IPS-15b (cell line): Measurements from ENCODE around the gene RBM25.
"Not testable (repeated sequence)": the region's sequence is repeated elsewhere in the genome, so short reads cannot be mapped to it uniquely, and the experiment has no call there.

ENCODE experiments used
- H3K27me3 ChIP-seq: one replicate; pipeline ENCODE4 v1.6.1; 2013; ENCODE audit warnings: low read length; ENCODE audit not compliant: control insufficient read depth, insufficient read depth
- H3K36me3 ChIP-seq: one replicate; pipeline ENCODE4 v1.6.1; 2013; ENCODE audit warnings: low read length; ENCODE audit not compliant: control insufficient read depth, insufficient read depth
- H3K4me1 ChIP-seq: one replicate; pipeline ENCODE4 v1.6.1; 2013; ENCODE audit warnings: mild to moderate bottlenecking, low read length; ENCODE audit not compliant: control insufficient read depth, insufficient read depth
- H3K4me3 ChIP-seq: one replicate; pipeline ENCODE4 v1.5.1; 2013; ENCODE audit warnings: low read depth, low read length
- H3K9ac ChIP-seq: one replicate; pipeline ENCODE4 v1.6.1; 2013; ENCODE audit warnings: low read depth, mild to moderate bottlenecking, low read length
- H3K9me3 ChIP-seq: one replicate; pipeline ENCODE4 v1.6.1; 2013; ENCODE audit warnings: mild to moderate bottlenecking, low read length; ENCODE audit not compliant: control insufficient read depth, insufficient read depth

Gene RBM25

DNA sequence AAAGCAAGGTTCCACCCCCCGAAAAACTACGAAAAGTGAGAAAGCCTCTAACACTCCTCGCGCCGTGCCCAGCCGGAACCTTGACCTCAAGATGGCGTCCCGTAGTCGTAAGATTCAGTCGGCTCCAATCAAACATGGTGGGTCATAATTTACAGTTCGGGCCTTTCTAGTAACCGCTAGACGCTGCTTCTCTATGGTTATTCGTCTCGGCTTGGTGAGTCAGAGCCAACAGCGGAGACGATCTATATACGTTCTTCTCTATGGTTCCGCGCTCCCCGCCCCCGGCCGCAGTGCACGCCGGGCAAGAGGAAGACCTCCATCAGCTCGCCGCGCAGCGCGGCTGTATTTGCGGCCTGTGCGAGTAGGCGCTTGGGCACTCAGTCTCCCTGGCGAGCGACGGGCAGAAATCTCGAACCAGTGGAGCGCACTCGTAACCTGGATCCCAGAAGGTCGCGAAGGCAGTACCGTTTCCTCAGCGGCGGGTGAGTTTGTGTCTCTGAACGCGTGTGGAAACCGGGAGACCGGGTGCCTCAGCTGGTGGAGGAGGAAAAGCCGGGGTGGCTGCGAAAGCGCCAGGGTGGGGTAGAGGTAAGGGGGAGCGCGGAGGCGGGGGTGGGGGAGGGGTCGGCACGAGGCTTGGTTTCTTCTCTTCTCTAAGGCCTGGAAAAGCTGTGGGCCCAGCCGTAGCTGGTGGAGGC, at the start of gene RBM25:
Gene RBM25 (plus strand): TSS at position 311 of the 698 bp plus-strand sequence. CDS start 13,108 bp downstream, outside the sequence.
- Histone ChIP-seq H3K9me3 (no peaks in the 10 kb centered on the region), H3K36me3 (peaks cover 3% of the 10 kb centered on the region), H3K9ac (peak within 1 kb of the TSS; percentile 98), H3K27me3 (no peaks in the 10 kb centered on the region), H3K4me3 (peak within 1 kb of the TSS; percentile 99), H3K4me1 (no peaks in the 10 kb centered on the region)

DNA sequence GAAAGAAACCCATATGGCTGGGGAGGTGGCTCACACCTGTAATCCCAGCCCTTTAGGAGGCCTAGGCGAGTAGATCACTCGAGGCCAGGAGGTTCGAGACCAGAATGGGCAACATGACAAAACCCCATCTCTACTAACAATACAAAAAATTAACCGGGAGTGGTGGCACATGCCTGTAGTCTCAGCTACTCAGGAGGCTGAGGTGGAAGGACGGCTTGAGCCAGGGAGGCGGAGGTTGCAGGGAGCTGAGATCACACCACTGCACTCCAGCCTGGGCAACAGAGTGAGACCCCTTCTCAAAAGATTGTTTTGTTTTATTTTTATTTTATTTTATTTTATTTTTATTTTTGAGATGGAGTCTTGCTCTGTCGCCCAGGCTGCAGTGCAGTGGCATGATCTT, 47.1 kb upstream of the RBM25 start:
- not testable (repeated sequence) for H3K9ac ChIP-seq, H3K36me3 ChIP-seq, H3K4me3 ChIP-seq, H3K27me3 ChIP-seq, H3K4me1 ChIP-seq, H3K9me3 ChIP-seq

DNA sequence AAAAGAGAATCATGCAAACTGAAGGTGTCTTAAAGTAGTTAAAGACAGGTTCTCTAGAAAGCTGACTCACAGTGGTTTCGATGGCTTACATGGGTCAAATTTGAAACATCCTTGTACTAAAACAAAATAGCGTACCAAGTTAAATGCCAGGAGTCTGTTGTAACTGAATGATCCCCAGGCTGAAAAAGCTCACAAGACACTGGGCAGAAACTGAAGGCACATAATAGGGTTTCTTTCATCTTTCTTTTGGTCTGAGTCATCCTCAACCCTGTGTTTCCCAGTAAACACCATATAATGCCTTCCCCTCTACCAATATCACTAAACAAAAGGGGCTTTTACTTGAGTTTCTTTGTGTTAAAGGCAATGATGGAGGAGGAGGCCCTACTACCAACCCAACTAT, 44.2 kb upstream of the RBM25 start:
- Histone ChIP-seq H3K27me3 (no peaks in the 10 kb centered on the region), H3K4me3 (no peak overlapping the region), H3K36me3 (peaks cover 2% of the 10 kb centered on the region), H3K4me1 (no peaks in the 10 kb centered on the region), H3K9me3 (no peaks in the 10 kb centered on the region), H3K9ac (no peak overlapping the region)

DNA sequence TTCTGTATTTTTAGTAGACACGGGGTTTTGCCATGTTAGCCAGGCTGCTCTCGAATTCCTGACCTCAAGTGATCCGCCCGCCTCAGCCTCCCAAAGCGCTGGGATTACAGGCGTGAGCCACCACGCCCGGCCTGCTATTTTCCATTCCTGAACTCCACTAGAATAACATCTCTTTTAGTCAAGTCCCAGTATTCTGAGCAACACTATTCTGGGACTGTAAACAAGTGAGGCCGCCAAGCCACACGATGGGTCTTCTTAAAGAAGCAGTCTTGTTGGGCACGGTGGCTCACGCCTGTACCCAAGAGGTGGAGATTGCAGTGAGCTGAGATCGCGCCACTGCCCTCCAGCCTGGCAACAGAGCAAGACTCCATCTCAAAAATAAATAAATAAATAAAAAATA, 42.8 kb upstream of the RBM25 start:
- not testable (repeated sequence) for H3K9me3 ChIP-seq, H3K4me3 ChIP-seq, H3K9ac ChIP-seq, H3K4me1 ChIP-seq, H3K27me3 ChIP-seq, H3K36me3 ChIP-seq

DNA sequence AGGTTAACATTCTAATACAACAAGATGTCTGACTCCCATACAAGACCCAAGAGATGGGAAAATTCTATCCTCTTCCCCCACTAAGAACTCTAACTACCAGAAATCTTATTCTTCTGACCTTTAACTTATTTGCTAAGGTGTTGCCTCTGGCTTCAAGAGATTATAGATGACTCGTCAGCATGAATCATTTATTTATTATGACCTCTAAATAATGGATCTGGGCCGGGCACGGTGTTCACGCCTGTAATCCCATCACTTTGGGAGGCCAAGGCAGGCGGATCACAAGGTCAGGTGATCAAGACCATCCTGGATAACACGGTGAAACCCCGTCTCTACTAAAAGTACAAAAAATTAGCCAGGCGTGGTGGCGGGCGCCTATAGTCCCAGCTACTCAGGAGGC, 42.3 kb upstream of the RBM25 start:
- H3K9me3 ChIP-seq, H3K36me3 ChIP-seq, H3K9ac ChIP-seq, H3K4me1 ChIP-seq, H3K27me3 ChIP-seq, H3K4me3 ChIP-seq: not testable (repeated sequence)

DNA sequence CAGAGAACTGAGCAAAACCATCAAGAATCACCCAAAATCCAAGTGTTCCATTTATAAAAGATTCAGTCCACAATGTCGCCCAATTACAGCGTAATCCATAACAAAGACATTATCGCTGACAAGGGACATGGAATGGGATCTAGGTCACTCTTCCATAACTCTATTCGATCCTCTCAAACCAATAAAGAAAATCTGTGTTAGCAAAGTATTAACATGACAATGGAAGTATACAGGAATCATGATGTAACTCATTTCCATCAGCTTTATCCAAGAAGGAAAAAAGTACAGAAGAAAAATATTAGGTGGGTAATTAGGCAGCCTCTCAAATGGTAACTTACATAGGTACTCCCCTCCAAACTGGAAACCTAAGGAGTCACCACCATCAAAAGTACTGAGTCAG, 36.3 kb upstream of the RBM25 start:
- peaks cover 2% of the 10 kb centered on the region for H3K4me1 ChIP-seq
- H3K27me3 ChIP-seq: no peaks in the 10 kb centered on the region
- H3K9me3 ChIP-seq: no peaks in the 10 kb centered on the region
- H3K9ac ChIP-seq: no peak overlapping the region
- no peak overlapping the region for H3K4me3 ChIP-seq
- peaks cover 7% of the 10 kb centered on the region for H3K36me3 ChIP-seq

DNA sequence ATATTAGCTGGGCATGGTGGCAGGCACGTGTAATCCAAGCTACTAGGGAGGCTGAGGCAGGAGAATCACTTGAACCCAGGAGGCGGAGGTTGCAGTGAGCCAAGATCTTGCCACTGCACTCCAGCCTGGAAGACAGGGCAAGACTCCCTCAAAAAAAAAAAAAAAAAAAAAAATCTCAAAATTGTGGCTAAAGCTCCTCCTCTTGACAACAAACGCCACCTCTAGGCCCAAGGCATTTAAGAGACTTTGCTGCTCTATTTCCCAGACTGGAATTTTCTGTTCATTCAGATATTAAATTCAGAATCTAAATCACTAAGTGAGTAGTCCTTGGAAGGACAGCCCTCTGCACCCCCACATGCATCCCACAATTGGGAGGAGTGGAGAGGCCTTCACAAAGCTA, 32.8 kb upstream of the RBM25 start:
- Histone ChIP-seq H3K9me3 (no peaks in the 10 kb centered on the region), H3K36me3 (peaks cover 7% of the 10 kb centered on the region), H3K9ac (no peak overlapping the region), H3K4me3 (no peak overlapping the region), H3K27me3 (no peaks in the 10 kb centered on the region), H3K4me1 (peaks cover 2% of the 10 kb centered on the region)

DNA sequence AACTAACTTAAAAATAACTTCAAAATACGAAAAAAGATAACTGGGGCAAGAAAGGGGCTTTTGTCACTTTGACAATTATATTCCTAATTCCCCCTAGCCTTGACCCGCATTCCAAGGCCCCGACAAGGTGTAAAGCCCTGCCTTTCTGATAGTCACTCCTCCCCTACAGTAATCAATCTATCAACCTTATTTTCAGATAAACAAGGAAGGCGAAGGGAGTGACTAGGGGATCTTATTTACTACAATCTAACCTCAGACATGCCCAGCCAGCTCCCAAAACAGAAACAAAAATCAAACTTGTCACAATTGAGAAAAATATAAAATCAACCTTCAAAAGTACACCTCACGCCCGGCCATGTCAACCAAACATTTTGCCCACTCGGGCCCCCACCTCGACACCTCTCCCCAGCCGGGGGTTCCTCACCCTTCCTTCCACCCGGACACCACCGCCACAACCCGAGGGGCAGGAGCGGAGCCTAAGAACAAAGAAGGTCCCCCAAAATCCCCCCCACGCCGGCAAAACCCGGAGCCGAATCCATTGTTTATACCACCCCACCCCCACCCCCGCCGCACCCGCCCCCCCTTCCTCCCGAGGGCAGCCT, 32.0 kb upstream of the RBM25 start:
- peaks cover 2% of the 10 kb centered on the region for H3K4me1 ChIP-seq
- no peaks in the 10 kb centered on the region for H3K27me3 ChIP-seq
- H3K36me3 ChIP-seq: peaks cover 7% of the 10 kb centered on the region
- no peaks in the 10 kb centered on the region for H3K9me3 ChIP-seq
- H3K4me3 ChIP-seq: peak overlapping the region; percentile 82
- H3K9ac ChIP-seq: peak overlapping the region; percentile 73

DNA sequence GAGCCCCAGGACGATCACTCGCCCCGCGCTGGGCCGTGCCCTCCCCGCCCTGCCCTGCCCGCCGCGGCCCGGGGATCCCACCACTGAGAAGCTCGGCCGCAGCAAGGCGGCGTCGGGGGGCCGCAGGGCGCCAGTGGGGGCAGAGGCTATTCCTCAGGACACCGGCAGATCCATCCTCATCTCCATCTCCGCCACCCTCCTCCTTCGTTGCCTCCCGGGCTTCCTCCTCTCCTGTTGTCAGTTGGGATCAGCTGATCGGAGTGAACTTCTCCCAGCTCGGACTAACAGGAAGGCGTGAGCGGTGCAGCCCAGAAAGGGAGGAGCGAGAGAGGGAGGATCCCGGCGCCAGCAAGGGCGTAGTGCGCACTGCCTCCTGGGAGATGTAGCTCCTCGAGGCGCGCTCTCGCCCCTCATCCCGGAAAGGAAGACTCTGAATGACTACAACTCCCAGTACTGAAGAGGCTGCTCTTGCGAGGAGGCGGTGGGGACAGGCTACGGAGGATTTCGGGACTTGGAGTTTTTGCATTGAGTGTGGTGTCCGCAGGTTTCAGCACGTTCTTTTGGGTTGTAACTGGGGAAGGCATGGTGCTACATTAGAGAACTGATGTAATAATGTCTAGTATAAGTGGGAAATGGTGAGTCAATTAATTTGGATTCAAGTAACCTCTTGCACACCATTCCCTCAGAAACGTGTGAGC, 31.3 kb upstream of the RBM25 start, which contains the start of gene ZFYVE1:
Gene ZFYVE1 (minus strand): TSS at position 262 of the 698 bp plus-strand sequence. CDS start 2,598 bp downstream, outside the sequence.
- H3K9me3 ChIP-seq: no peaks in the 10 kb centered on the region
- H3K4me1 ChIP-seq: peaks cover 1% of the 10 kb centered on the region
- peaks cover 7% of the 10 kb centered on the region for H3K36me3 ChIP-seq

DNA sequence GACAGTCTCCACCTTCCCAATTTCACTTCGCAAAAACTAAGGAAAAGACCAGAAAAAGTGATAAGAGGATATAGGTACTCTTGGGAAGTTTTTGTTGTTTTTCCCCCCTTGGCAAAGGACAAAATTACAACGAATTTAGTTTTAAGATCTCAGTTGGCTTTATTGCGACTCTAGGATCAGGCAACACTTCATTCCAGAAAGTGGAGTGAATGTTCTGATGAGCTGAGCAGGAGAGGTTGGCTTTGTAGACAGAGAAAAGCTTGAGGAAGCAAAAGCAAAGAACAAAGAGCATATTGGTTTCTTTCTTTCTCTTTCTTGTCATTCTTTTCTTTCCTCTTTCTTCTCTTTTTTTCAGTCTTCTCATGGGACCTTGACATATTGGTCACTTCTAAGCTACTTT, 30.8 kb upstream of the RBM25 start:
- peak overlapping the region; percentile 17 for H3K9ac ChIP-seq
- peak overlapping the region; percentile 58 for H3K4me3 ChIP-seq
- peaks cover 7% of the 10 kb centered on the region for H3K36me3 ChIP-seq
- H3K4me1 ChIP-seq: no peaks in the 10 kb centered on the region
- no peaks in the 10 kb centered on the region for H3K9me3 ChIP-seq
- H3K27me3 ChIP-seq: no peaks in the 10 kb centered on the region

More for the DNA sequence above, 31.3 kb upstream of the RBM25 start, which contains the start of gene ZFYVE1:
- no peaks in the 10 kb centered on the region for H3K27me3 ChIP-seq
- H3K9ac ChIP-seq: peak within 1 kb of the TSS; percentile 73
- peak within 1 kb of the TSS; percentile 82 for H3K4me3 ChIP-seq

DNA sequence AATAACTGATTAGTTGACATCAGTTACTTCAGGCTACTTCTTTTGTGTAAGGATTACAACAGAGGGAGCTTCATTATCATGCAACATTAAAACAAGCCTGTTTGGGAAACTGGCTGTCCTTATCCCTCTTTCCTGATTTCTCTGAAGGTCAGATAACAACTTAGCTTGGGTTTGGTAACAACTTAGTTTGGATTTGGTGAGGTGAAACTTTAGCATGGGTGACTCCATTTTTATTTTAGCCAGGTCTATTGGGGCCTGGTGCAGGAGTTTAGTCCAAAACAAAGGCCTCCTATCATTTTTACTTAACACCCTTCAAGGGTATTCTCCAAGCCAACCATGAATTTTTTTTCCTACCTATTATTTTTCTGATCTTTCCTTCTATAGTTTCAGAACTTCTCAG, 30.4 kb upstream of the RBM25 start:
- Histone ChIP-seq H3K4me3 (no peak overlapping the region), H3K4me1 (no peaks in the 10 kb centered on the region), H3K9ac (no peak overlapping the region), H3K9me3 (no peaks in the 10 kb centered on the region), H3K27me3 (no peaks in the 10 kb centered on the region), H3K36me3 (peaks cover 7% of the 10 kb centered on the region)
